Nephron progenitor cell (in vitro differentiated cells): Measurements from ENCODE around the gene SRMS.
"Not testable (repeated sequence)": the region's sequence is repeated elsewhere in the genome, so short reads cannot be mapped to it uniquely, and the experiment has no call there.

Experiments
- DNase-seq: peaks from one replicate; pipeline ENCODE4 v3.0.0; 2021
- H3K27ac Mint-ChIP-seq: 2 replicates; pipeline ENCODE4 v1.8.0; 2021; ENCODE audit warnings: mild to moderate bottlenecking, moderate library complexity, mixed read lengths
- H3K27me3 Mint-ChIP-seq: 2 replicates; pipeline ENCODE4 v1.8.0; 2021; ENCODE audit warnings: mild to moderate bottlenecking, low read depth, mixed read lengths; ENCODE audit not compliant: poor library complexity
- H3K36me3 Mint-ChIP-seq: 2 replicates; pipeline ENCODE4 v1.8.0; 2021; ENCODE audit warnings: low read depth, mixed read lengths
- H3K4me1 Mint-ChIP-seq: 2 replicates; pipeline ENCODE4 v1.8.0; 2021; ENCODE audit warnings: mixed read lengths
- H3K4me3 Mint-ChIP-seq: 2 replicates; pipeline ENCODE4 v1.8.0; 2021; ENCODE audit warnings: mild to moderate bottlenecking, moderate library complexity, mixed read lengths
- H3K9me3 Mint-ChIP-seq: 2 replicates; pipeline ENCODE4 v1.8.0; 2021; ENCODE audit warnings: mild to moderate bottlenecking, moderate library complexity, mixed read lengths
- TF ChIP-seq, protein P1 (sequence below): fragments of 200-600 bp; sonication (generic); IDR thresholded peaks from 2 replicates; pipeline ENCODE4 v1.5.0; 2021; ENCODE audit warnings: antibody characterized with exemption

The SRMS gene

DNA sequence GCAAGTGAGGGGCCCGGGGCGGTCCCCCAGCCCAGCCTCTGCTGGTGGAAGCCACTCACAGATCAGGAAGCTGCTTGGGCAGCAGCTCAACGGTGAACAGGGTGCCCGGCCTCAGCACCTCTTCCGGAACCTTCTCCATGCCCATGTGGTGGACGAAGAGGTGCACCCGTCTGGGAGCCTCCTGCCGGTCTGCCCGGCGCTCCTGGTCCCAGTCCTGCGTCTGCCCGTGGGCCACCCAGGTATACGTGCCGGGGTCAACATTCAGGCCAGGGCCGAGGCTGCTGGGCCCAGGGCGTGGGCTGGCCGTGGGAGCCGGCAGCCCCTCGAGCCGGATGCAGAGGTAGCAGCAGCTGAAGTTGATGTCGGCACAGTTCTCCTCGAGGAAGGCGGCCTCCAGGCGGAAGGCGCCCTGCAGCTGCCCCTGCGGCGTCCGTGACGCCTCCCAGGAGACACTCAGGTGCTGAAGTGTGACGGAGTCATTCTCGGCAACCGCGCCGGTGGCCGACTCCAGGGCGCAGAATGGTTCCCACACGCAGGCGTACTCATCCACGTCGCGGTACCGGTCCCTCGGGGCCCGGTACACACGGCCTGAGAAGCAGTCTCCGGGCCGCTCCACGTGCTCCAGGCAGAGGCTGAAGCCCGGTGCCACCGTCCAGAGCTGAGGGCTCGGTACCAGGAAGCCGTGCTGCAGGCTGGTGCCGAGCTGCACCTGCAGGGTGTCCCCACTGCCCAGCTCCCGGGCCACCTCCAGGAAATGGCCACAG is 15.1 kb upstream of the SRMS start:
- Mint-ChIP-seq H3K9me3 (no peaks in the 10 kb centered on the region), H3K4me1 (no peaks in the 10 kb centered on the region), H3K4me3 (no peak overlapping the region), H3K27me3 (peaks cover 3% of the 10 kb centered on the region), H3K27ac (no peak overlapping the region), H3K36me3 (peaks cover 5% of the 10 kb centered on the region)
- DNase-seq, result no peak
- TF ChIP-seq, protein P1, sequence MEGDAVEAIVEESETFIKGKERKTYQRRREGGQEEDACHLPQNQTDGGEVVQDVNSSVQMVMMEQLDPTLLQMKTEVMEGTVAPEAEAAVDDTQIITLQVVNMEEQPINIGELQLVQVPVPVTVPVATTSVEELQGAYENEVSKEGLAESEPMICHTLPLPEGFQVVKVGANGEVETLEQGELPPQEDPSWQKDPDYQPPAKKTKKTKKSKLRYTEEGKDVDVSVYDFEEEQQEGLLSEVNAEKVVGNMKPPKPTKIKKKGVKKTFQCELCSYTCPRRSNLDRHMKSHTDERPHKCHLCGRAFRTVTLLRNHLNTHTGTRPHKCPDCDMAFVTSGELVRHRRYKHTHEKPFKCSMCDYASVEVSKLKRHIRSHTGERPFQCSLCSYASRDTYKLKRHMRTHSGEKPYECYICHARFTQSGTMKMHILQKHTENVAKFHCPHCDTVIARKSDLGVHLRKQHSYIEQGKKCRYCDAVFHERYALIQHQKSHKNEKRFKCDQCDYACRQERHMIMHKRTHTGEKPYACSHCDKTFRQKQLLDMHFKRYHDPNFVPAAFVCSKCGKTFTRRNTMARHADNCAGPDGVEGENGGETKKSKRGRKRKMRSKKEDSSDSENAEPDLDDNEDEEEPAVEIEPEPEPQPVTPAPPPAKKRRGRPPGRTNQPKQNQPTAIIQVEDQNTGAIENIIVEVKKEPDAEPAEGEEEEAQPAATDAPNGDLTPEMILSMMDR, result no peak

- TF ChIP-seq, protein P1, result no peak
- no peak overlapping the region for H3K4me3 Mint-ChIP-seq
- peaks cover 6% of the 10 kb centered on the region for H3K4me1 Mint-ChIP-seq
- no peak overlapping the region for H3K27ac Mint-ChIP-seq
- DNase-seq, result no peak
- H3K27me3 Mint-ChIP-seq, result peaks cover 9% of the 10 kb centered on the region
- no peaks in the 10 kb centered on the region for H3K9me3 Mint-ChIP-seq
- H3K36me3 Mint-ChIP-seq, result peaks cover 5% of the 10 kb centered on the region
Measured at GRCh38 chr20:63561624-63562396, 14.3 kb upstream of the SRMS start.

- peaks cover 6% of the 10 kb centered on the region for H3K4me1 Mint-ChIP-seq
- H3K27ac Mint-ChIP-seq, result no peak overlapping the region
Measured at GRCh38 chr20:63560856-63561609, 13.5 kb upstream of the SRMS start.

GRCh38 chr20:63560333-63560805 is 12.8 kb upstream of the SRMS start:
- no peak overlapping the region for H3K27ac Mint-ChIP-seq

More at GRCh38 chr20:63560856-63561609, 13.5 kb upstream of the SRMS start:
- no peaks in the 10 kb centered on the region for H3K9me3 Mint-ChIP-seq
- DNase-seq, result no peak
- no peak overlapping the region for H3K4me3 Mint-ChIP-seq
- peaks cover 5% of the 10 kb centered on the region for H3K36me3 Mint-ChIP-seq
- peaks cover 10% of the 10 kb centered on the region for H3K27me3 Mint-ChIP-seq
- TF ChIP-seq, protein P1, result no peak

GRCh38 chr20:63559485-63560332 is 12.2 kb upstream of the SRMS start:
- not testable (repeated sequence) for H3K27me3 Mint-ChIP-seq, H3K4me3 Mint-ChIP-seq, H3K9me3 Mint-ChIP-seq, H3K4me1 Mint-ChIP-seq, H3K36me3 Mint-ChIP-seq, DNase-seq, H3K27ac Mint-ChIP-seq

More at GRCh38 chr20:63560333-63560805, 12.8 kb upstream of the SRMS start:
- Mint-ChIP-seq H3K36me3 (peaks cover 5% of the 10 kb centered on the region), H3K4me1 (peaks cover 6% of the 10 kb centered on the region), H3K9me3 (no peaks in the 10 kb centered on the region), H3K4me3 (no peak overlapping the region), H3K27me3 (peaks cover 10% of the 10 kb centered on the region)
- DNase-seq, result no peak
- TF ChIP-seq, protein P1, result no peak
